ENCODE measurements around the gene EVC2.

DNA sequence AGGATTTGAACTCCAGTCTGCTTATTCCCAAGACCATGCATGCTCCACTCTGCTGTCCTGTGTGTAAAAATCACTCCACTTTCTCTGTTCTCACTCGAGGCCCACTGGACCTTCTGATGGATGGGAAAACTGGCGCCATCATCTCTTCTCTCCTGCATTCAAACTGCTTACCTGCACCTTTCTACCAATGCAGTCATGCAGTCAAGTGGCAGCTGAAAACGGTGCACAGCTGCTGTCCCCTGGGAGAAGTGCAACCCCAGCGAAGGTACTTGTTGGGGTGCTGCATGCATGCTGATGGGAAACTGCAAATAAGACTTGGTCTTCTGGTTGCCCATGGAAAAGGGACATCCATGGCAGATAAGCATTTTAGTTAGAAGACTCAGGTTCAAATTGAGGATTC, 147.1 kb downstream of the EVC2 start:
- TF ChIP-seq, protein P1, sequence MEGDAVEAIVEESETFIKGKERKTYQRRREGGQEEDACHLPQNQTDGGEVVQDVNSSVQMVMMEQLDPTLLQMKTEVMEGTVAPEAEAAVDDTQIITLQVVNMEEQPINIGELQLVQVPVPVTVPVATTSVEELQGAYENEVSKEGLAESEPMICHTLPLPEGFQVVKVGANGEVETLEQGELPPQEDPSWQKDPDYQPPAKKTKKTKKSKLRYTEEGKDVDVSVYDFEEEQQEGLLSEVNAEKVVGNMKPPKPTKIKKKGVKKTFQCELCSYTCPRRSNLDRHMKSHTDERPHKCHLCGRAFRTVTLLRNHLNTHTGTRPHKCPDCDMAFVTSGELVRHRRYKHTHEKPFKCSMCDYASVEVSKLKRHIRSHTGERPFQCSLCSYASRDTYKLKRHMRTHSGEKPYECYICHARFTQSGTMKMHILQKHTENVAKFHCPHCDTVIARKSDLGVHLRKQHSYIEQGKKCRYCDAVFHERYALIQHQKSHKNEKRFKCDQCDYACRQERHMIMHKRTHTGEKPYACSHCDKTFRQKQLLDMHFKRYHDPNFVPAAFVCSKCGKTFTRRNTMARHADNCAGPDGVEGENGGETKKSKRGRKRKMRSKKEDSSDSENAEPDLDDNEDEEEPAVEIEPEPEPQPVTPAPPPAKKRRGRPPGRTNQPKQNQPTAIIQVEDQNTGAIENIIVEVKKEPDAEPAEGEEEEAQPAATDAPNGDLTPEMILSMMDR (IDR thresholded peaks at IDR 0.05; ENCODE audit: low read depth, low read length), result no peak
- no peak for TF ChIP-seq EZH2phosphoT487 (IDR thresholded peaks at IDR 0.05; ENCODE audit: low read depth)

Data from OCI-LY3 (cell line).